Measurements from ENCODE around the gene MYEF2.

GRCh38 chr15:48145923-48146322, 32.2 kb downstream of the MYEF2 start:
- TF ChIP-seq, protein P1, sequence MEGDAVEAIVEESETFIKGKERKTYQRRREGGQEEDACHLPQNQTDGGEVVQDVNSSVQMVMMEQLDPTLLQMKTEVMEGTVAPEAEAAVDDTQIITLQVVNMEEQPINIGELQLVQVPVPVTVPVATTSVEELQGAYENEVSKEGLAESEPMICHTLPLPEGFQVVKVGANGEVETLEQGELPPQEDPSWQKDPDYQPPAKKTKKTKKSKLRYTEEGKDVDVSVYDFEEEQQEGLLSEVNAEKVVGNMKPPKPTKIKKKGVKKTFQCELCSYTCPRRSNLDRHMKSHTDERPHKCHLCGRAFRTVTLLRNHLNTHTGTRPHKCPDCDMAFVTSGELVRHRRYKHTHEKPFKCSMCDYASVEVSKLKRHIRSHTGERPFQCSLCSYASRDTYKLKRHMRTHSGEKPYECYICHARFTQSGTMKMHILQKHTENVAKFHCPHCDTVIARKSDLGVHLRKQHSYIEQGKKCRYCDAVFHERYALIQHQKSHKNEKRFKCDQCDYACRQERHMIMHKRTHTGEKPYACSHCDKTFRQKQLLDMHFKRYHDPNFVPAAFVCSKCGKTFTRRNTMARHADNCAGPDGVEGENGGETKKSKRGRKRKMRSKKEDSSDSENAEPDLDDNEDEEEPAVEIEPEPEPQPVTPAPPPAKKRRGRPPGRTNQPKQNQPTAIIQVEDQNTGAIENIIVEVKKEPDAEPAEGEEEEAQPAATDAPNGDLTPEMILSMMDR (IDR thresholded peaks at IDR 0.05), result no peak
- TF ChIP-seq POLR2A (IDR thresholded peaks at IDR 0.05), result no peak
